ENCODE data around the gene PSENEN.

PSENEN gene

DNA sequence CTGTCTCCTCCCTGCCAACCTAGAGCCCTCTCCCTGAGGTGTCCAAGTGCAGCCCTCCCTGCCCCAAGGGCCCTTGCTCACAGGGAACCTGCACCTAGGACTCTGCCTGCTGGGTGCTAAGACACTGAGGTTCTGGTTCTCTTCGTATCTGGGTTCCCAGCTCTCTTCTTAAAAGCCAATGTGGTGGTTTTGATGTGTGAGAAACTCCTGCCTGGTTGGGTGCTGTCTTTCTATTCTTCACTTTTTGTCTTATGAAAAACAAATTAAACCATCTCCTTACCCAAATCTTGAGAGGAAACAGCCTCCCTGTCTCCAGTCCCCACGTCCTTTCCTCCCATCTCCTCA is 32.0 kb upstream of the PSENEN start:
- peaks cover 14% of the 10 kb centered on the region for H3K4me1 ChIP-seq (ENCODE audit: insufficient read depth, low read length, poor library complexity, severe bottlenecking)
- H3K36me3 ChIP-seq (ENCODE audit: insufficient read depth, low read length), result no peaks in the 10 kb centered on the region
- no peak overlapping the region for H3K4me2 ChIP-seq (ENCODE audit: low read depth, low read length, poor library complexity, severe bottlenecking)
- TF ChIP-seq, protein P1, sequence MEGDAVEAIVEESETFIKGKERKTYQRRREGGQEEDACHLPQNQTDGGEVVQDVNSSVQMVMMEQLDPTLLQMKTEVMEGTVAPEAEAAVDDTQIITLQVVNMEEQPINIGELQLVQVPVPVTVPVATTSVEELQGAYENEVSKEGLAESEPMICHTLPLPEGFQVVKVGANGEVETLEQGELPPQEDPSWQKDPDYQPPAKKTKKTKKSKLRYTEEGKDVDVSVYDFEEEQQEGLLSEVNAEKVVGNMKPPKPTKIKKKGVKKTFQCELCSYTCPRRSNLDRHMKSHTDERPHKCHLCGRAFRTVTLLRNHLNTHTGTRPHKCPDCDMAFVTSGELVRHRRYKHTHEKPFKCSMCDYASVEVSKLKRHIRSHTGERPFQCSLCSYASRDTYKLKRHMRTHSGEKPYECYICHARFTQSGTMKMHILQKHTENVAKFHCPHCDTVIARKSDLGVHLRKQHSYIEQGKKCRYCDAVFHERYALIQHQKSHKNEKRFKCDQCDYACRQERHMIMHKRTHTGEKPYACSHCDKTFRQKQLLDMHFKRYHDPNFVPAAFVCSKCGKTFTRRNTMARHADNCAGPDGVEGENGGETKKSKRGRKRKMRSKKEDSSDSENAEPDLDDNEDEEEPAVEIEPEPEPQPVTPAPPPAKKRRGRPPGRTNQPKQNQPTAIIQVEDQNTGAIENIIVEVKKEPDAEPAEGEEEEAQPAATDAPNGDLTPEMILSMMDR (conservative IDR thresholded peaks at IDR 0.05; ENCODE audit: low read length), result no peak
- no peak for TF ChIP-seq EZH2phosphoT487 (IDR thresholded peaks at IDR 0.05; ENCODE audit: borderline replicate concordance)
- H3K4me3 ChIP-seq (ENCODE audit: low read length, poor library complexity, severe bottlenecking), result no peak overlapping the region
- H3K9ac ChIP-seq (ENCODE audit: low read depth, low read length, poor library complexity, severe bottlenecking), result no peak overlapping the region
- H3K27me3 ChIP-seq (ENCODE audit: insufficient read depth, low read length, poor library complexity, severe bottlenecking), result no peaks in the 10 kb centered on the region
- H3K9me3 ChIP-seq (ENCODE audit: insufficient read depth, low read depth, low read length), result no peaks in the 10 kb centered on the region
- H3K79me2 ChIP-seq (ENCODE audit: insufficient read depth, low read length), result peaks cover 13% of the 10 kb centered on the region
- no peaks in the 10 kb centered on the region for H3F3A ChIP-seq (ENCODE audit: low read depth)
- H4K20me1 ChIP-seq (ENCODE audit: insufficient read depth, low read length, poor library complexity, severe bottlenecking), result peaks cover 4% of the 10 kb centered on the region
- H2AFZ ChIP-seq (ENCODE audit: low read length), result no peak overlapping the region
- no peaks in the 10 kb centered on the region for H3K9me2 ChIP-seq (replicated peaks; ENCODE audit: low read depth, low read length)

DNA sequence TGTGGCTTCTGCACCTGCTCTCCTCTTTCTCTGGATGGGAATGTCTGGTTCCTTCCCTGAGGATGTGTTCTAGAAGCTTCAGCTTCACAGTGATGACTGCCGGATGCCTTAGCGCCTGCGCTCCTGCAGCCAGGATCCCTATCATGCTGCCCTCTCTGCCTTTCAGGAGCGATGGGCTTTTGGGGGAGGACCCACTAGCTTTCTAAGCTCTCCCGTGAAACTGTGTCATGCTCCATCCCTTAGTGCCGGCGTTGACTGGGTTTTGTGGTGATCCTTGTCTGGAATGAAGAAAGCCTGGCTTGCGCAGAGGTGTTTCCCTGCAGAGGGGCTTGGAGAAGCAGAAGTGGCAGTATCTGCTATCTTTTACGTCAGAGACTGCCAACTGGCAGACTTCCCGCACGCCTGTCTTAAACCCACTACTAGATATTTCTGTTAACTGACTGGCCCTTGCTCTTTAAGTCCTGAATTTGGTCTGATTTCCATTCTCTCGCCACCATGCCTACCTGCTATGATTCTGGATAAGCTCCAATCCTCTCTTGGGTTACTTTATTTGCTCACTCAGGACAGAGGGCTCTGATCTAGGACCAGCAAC is 31.5 kb upstream of the PSENEN start:
- Histone ChIP-seq H3K79me2 (ENCODE audit: insufficient read depth, low read length) (peaks cover 18% of the 10 kb centered on the region), H3K27me3 (ENCODE audit: insufficient read depth, low read length, poor library complexity, severe bottlenecking) (no peaks in the 10 kb centered on the region), H3K4me2 (ENCODE audit: low read depth, low read length, poor library complexity, severe bottlenecking) (no peak overlapping the region), H4K20me1 (ENCODE audit: insufficient read depth, low read length, poor library complexity, severe bottlenecking) (peaks cover 9% of the 10 kb centered on the region), H3F3A (ENCODE audit: low read depth) (no peaks in the 10 kb centered on the region), H3K36me3 (ENCODE audit: insufficient read depth, low read length) (no peaks in the 10 kb centered on the region), H2AFZ (ENCODE audit: low read length) (no peak overlapping the region), H3K4me3 (ENCODE audit: low read length, poor library complexity, severe bottlenecking) (no peak overlapping the region), H3K9me2 (replicated peaks; ENCODE audit: low read depth, low read length) (no peaks in the 10 kb centered on the region), H3K9ac (ENCODE audit: low read depth, low read length, poor library complexity, severe bottlenecking) (no peak overlapping the region), H3K9me3 (ENCODE audit: insufficient read depth, low read depth, low read length) (no peaks in the 10 kb centered on the region), H3K4me1 (ENCODE audit: insufficient read depth, low read length, poor library complexity, severe bottlenecking) (peaks cover 19% of the 10 kb centered on the region)
- TF ChIP-seq, protein P1 (conservative IDR thresholded peaks at IDR 0.05; ENCODE audit: low read length), result no peak
- TF ChIP-seq EZH2phosphoT487 (IDR thresholded peaks at IDR 0.05; ENCODE audit: borderline replicate concordance), result no peak

DNA sequence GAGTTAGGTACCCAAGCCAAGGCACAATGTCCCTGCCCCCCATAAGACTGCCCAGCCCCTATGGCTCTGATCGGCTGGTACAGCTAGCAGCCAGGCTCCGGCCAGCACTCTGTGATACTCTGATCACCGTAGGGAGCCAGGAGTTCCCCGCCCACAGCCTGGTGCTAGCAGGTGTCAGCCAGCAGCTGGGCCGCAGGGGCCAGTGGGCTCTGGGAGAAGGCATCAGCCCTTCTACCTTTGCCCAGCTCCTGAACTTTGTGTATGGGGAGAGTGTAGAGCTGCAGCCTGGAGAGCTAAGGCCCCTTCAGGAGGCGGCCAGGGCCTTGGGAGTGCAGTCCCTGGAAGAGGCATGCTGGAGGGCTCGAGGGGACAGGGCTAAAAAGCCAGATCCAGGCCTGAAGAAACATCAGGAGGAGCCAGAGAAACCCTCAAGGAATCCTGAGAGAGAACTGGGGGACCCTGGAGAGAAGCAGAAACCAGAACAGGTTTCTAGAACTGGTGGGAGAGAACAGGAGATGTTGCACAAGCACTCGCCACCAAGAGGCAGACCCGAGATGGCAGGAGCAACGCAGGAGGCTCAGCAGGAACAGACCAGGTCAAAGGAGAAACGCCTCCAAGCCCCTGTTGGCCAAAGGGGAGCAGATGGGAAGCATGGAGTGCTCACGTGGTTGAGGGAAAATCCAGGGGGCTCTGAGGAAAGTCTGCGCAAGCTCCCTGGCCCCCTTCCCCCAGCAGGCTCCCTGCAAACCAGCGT is 30.7 kb upstream of the PSENEN start:
- Histone ChIP-seq H3K4me2 (ENCODE audit: low read depth, low read length, poor library complexity, severe bottlenecking) (peak overlapping the region; percentile 84), H3K79me2 (ENCODE audit: insufficient read depth, low read length) (peaks cover 26% of the 10 kb centered on the region), H3K36me3 (ENCODE audit: insufficient read depth, low read length) (no peaks in the 10 kb centered on the region), H2AFZ (ENCODE audit: low read length) (no peak overlapping the region), H4K20me1 (ENCODE audit: insufficient read depth, low read length, poor library complexity, severe bottlenecking) (peaks cover 17% of the 10 kb centered on the region), H3K9ac (ENCODE audit: low read depth, low read length, poor library complexity, severe bottlenecking) (peak overlapping the region; percentile 79), H3K4me3 (ENCODE audit: low read length, poor library complexity, severe bottlenecking) (peak overlapping the region; percentile 81), H3F3A (ENCODE audit: low read depth) (no peaks in the 10 kb centered on the region), H3K4me1 (ENCODE audit: insufficient read depth, low read length, poor library complexity, severe bottlenecking) (peaks cover 27% of the 10 kb centered on the region), H3K9me3 (ENCODE audit: insufficient read depth, low read depth, low read length) (no peaks in the 10 kb centered on the region), H3K27me3 (ENCODE audit: insufficient read depth, low read length, poor library complexity, severe bottlenecking) (no peaks in the 10 kb centered on the region), H3K9me2 (replicated peaks; ENCODE audit: low read depth, low read length) (no peaks in the 10 kb centered on the region)
- TF ChIP-seq EZH2phosphoT487 (IDR thresholded peaks at IDR 0.05; ENCODE audit: borderline replicate concordance), result no peak
- TF ChIP-seq, protein P1 (conservative IDR thresholded peaks at IDR 0.05; ENCODE audit: low read length), result peak; percentile 47; the same call in 1 of the 2 replicates

All from Loucy (cell line).